Cardiac septum (tissue), 1 donor: Measurements from ENCODE around the gene METTL4. TPM values are rescaled to one million over a fixed set of nuclear protein-coding genes. Genes with fewer than 3 reads are reported as not detected.

ENCODE experiments used
- DNase-seq: peaks from one replicate; pipeline ENCODE4 v3.0.0-alpha.2; 2020; ENCODE audit warnings: low spot score
- intact Hi-C: fragments of 100-400 bp; cut with DNase I; formaldehyde crosslinking; loops from one replicate; pipeline ENCODE4 v1.14.0; 2022
- long read RNA-seq: library from polyadenylated mRNA; unstranded; transcript quantifications from one replicate; pipeline ENCODE4 v2.0.0, GENCODE V29; 2021
- total RNA-seq: library from RNA; stranded (reverse); fragmentation: NEBNext Ultra II Directional; extraction: Animal tissue kit (Norgen Biotek cat#: 25700); gene quantifications from one replicate; pipeline ENCODE4 v1.2.1, GENCODE V29; 2021
- donor health status: DM: no; HTN: no; CAD: no.

The METTL4 gene
- total RNA-seq = 7.0 TPM
- long read RNA-seq, partial matches to known transcripts = 1 of 4 reads
- long read RNA-seq, other reads (novel, unspliced or antisense) = 1 of 4 reads

GRCh38 chr18:2571200-2572170, at the start of gene METTL4, which contains the start of gene NDC80:
Gene METTL4 (minus strand): TSS chr18:2571505. CDS start chr18:2567216, 4,289 bp downstream.
Gene NDC80 (plus strand): TSS chr18:2571557. CDS start chr18:2572986, 1,429 bp downstream.
- intact Hi-C loops = loop anchor here (5.0 kb wide), 1 partner anchor 86 kb away; the partner anchor contains the start of gene SMCHD1
- peak; percentile 94 for DNase-seq

- intact Hi-C loops = no loop called here
- no peak for DNase-seq
These were observed 46.7 kb upstream of the METTL4 start for GRCh38 chr18:2618009-2618408.

- intact Hi-C loops = no loop called here
These were observed 46.2 kb upstream of the METTL4 start for GRCh38 chr18:2617401-2617998.

GRCh38 chr18:2612996-2613395, 41.7 kb upstream of the METTL4 start:
- DNase-seq = no peak
- intact Hi-C loops = no loop called here

More at GRCh38 chr18:2617401-2617998, 46.2 kb upstream of the METTL4 start:
- no peak for DNase-seq

- DNase-seq = no peak
- intact Hi-C loops = no loop called here
These were observed 39.2 kb upstream of the METTL4 start for GRCh38 chr18:2610549-2610948.

GRCh38 chr18:2609604-2610003, 38.3 kb upstream of the METTL4 start:
- intact Hi-C loops = no loop called here
- no peak for DNase-seq

GRCh38 chr18:2606335-2606734, 35.0 kb upstream of the METTL4 start:
- intact Hi-C loops = no loop called here
- no peak for DNase-seq

- intact Hi-C loops = no loop called here
- no peak for DNase-seq
These were observed 31.5 kb upstream of the METTL4 start for GRCh38 chr18:2602844-2603243.

GRCh38 chr18:2597639-2598038, 26.3 kb upstream of the METTL4 start:
- no peak for DNase-seq
- intact Hi-C loops = no loop called here

GRCh38 chr18:2590303-2590702, 19.0 kb upstream of the METTL4 start:
- no peak for DNase-seq

GRCh38 chr18:2589345-2590068, 18.2 kb upstream of the METTL4 start:
- intact Hi-C loops = no loop called here
- no peak for DNase-seq

More at GRCh38 chr18:2590303-2590702, 19.0 kb upstream of the METTL4 start:
- intact Hi-C loops = no loop called here

- DNase-seq = no peak
- intact Hi-C loops = no loop called here
These were observed 17.5 kb upstream of the METTL4 start for GRCh38 chr18:2588666-2589344.

- intact Hi-C loops = no loop called here
- no peak for DNase-seq
These were observed 16.5 kb upstream of the METTL4 start for GRCh38 chr18:2587788-2588187.

- DNase-seq = no peak
- intact Hi-C loops = loop anchor here (5.0 kb wide), 1 partner anchor 84 kb away; the partner anchor contains the start of gene SMCHD1
These were observed 2.1 kb upstream of the METTL4 start for GRCh38 chr18:2573408-2573807.

- intact Hi-C loops = loop anchor here (5.0 kb wide), 1 partner anchor 84 kb away; the partner anchor contains the start of gene SMCHD1
These were observed 1.6 kb upstream of the METTL4 start for GRCh38 chr18:2572892-2573291.

GRCh38 chr18:2572171-2572569, 865 bp upstream of the METTL4 start:
- intact Hi-C loops = loop anchor here (5.0 kb wide), 1 partner anchor 85 kb away; the partner anchor contains the start of gene SMCHD1
- DNase-seq = no peak

More at GRCh38 chr18:2572892-2573291, 1.6 kb upstream of the METTL4 start:
- no peak for DNase-seq

- intact Hi-C loops = loop anchor here (5.0 kb wide), 1 partner anchor 87 kb away; the partner anchor contains the start of gene SMCHD1
- peak; percentile 82 for DNase-seq
These were observed 519 bp downstream of the METTL4 start for GRCh38 chr18:2570772-2571199.

- intact Hi-C loops = loop anchor here (5.0 kb wide), 1 partner anchor 88 kb away; the partner anchor contains the start of gene SMCHD1
- no peak for DNase-seq
These were observed 1.7 kb downstream of the METTL4 start for GRCh38 chr18:2569338-2570207.
